ENCODE results near the gene BST1. TPM values are rescaled to one million over a fixed set of nuclear protein-coding genes. Genes with fewer than 3 reads are reported as not detected.

The BST1 gene, protein sequence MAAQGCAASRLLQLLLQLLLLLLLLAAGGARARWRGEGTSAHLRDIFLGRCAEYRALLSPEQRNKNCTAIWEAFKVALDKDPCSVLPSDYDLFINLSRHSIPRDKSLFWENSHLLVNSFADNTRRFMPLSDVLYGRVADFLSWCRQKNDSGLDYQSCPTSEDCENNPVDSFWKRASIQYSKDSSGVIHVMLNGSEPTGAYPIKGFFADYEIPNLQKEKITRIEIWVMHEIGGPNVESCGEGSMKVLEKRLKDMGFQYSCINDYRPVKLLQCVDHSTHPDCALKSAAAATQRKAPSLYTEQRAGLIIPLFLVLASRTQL
- 10 to 100 TPM; 22.5 to 34.4 (median 24.5) TPM for total RNA-seq

- ATAC-seq (ENCODE audit: low FRiP score): peak; percentile 53
Measured at GRCh38 chr4:15702941-15703403, at the start of gene BST1. BST1 (plus strand) TSS chr4:15703065; CDS start chr4:15703145, 80 bp downstream.

DNA sequence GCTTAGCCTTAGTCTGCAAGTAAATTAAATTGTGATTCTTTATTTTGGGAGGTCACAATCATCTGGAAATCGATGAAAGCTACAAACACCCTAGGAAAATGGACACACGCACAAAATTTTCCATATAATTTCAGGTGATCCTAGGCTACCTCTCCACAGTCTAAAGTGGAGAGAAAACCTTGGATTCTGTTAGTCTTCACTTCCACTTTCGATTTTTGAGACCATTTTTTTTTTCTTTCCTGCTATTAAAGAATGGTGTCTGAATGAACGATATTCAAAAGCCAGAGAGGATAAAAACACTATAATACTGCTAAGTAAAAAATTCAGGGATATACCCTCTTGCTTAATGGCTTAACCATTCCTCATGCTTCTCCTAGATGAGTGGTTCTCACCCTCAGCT lies 49.4 kb upstream of the BST1 start:
- TF ChIP-seq, protein P1, sequence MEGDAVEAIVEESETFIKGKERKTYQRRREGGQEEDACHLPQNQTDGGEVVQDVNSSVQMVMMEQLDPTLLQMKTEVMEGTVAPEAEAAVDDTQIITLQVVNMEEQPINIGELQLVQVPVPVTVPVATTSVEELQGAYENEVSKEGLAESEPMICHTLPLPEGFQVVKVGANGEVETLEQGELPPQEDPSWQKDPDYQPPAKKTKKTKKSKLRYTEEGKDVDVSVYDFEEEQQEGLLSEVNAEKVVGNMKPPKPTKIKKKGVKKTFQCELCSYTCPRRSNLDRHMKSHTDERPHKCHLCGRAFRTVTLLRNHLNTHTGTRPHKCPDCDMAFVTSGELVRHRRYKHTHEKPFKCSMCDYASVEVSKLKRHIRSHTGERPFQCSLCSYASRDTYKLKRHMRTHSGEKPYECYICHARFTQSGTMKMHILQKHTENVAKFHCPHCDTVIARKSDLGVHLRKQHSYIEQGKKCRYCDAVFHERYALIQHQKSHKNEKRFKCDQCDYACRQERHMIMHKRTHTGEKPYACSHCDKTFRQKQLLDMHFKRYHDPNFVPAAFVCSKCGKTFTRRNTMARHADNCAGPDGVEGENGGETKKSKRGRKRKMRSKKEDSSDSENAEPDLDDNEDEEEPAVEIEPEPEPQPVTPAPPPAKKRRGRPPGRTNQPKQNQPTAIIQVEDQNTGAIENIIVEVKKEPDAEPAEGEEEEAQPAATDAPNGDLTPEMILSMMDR (IDR thresholded peaks at IDR 0.05): no peak
- ATAC-seq (ENCODE audit: low FRiP score) (no peak), DNase-seq (ENCODE audit: low spot score) (no peak)

More at GRCh38 chr4:15702941-15703403, at the start of gene BST1:
- DNase-seq (ENCODE audit: low spot score): peak; percentile 41
- TF ChIP-seq, protein P1 (IDR thresholded peaks at IDR 0.05): no peak

GRCh38 chr4:15653864-15654592 lies 48.8 kb upstream of the BST1 start:
- DNase-seq (ENCODE audit: low spot score): no peak
- ATAC-seq (ENCODE audit: low FRiP score): peak; percentile 21
- TF ChIP-seq, protein P1 (IDR thresholded peaks at IDR 0.05): no peak

DNA sequence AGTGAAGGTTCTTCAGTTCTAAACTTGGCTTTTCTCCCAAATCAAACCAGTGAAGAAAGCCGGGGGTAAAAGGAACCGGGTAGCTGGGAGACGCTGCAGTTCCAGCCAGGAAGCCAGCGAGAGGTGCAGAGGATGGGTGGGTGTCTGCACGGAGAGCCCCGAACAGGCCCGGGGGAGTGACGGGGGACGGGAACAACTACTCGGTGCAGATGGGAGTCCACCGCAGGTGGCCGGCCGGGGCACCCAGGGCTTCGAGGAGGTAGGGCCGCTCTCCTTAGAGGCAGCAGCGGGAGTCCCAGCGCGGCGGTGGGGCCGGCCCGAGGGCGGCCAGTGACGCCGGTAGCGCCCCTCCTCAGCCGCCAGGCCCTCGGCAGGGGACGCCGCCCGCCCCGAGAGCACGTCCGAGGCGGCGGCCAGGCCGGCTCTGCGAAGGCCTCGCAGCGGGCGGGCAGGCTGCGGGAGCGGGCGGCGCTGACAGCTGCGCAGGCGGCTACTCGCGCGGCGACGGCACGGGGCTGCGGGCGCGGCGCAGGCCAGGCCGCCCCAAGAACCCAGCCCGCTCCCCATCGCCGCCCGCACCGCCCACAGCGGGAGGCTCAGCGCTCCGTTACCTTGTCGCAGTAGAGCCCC lies 48.2 kb upstream of the BST1 start:
- TF ChIP-seq, protein P1 (IDR thresholded peaks at IDR 0.05): no peak
- DNase-seq (ENCODE audit: low spot score) (no peak), ATAC-seq (ENCODE audit: low FRiP score) (peak; percentile 49)

GRCh38 chr4:15655223-15656037 lies 47.4 kb upstream of the BST1 start, which contains the start of gene FBXL5:
FBXL5 (minus strand) TSS chr4:15655357; CDS start chr4:15655287, 70 bp downstream.
- DNase-seq (ENCODE audit: low spot score): peak; percentile 46
- ATAC-seq (ENCODE audit: low FRiP score): peak; percentile 86
- TF ChIP-seq, protein P1 (IDR thresholded peaks at IDR 0.05): no peak

DNA sequence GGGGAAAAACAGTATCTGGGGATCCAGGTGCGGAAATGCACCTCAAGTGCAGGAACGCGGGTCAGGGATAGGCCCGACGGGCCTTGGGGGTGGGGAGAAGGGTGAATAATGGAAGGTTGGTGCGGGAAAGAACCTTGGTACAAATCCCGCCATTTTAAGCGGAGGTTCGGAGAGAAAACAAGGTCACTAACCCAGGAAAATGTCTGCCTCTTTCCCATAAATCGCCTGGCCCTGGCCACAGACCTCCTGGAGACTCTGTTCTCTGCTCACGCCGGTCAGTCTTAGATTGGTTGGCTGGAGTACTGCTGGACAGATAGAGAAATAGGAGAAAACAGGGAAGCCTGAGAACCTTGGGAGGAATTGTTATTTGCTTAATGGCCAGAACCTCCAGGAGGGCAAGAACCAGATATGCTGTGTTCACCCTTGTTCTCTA lies 46.8 kb upstream of the BST1 start:
- TF ChIP-seq, protein P1 (IDR thresholded peaks at IDR 0.05): no peak
- ATAC-seq (ENCODE audit: low FRiP score): no peak
- DNase-seq (ENCODE audit: low spot score): no peak
